Measurements from ENCODE around the gene REV3L. TPM values are rescaled to one million over a fixed set of nuclear protein-coding genes. Genes with fewer than 3 reads are reported as not detected.

The REV3L gene
- total and polyA plus RNA-seq, 2 donors (not counting 1 experiment from before 2014, with no cell fraction given) = 4.7 to 37.9 TPM

DNA sequence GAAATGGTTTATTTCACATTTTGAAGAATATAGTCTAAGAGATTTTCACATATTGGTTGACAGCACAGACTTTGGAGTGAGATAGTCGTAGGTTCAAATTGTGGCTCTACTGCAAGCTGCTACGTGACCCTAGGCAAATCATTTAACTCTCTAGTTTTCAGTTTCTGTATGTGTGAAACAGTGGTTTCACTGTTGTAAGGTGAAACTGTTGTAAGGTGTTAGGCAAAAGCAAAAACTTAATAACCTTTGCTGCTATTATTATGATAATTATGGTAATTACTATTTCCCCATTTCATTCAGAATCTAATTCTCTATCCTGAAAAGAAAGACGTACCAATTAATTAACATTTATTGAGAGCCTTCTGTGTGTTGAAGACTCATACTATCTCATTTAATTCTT is 144.2 kb downstream of the REV3L start:
- no peak overlapping the region for H3K4me2 ChIP-seq (replicated peaks; ENCODE audit: low read depth, low read length, poor library complexity, severe bottlenecking)
- no peak overlapping the region for H3K4me3 Mint-ChIP-seq
- no peaks in the 10 kb centered on the region for H3K9me3 ChIP-seq (ENCODE audit: control extremely low read depth in 1 of 3, control insufficient read depth in 2 of 3, insufficient read depth in 1 of 3, low read length in 2 of 3)
- ATAC-seq (ENCODE audit: low read depth) (no peak), DNase-seq (peak; percentile 4)
- peaks cover 2% of the 10 kb centered on the region for H3K4me1 Mint-ChIP-seq
- no peaks in the 10 kb centered on the region for H3K27me3 Mint-ChIP-seq
- H3K27ac ChIP-seq (ENCODE audit: low read length in 2 of 2) = no peak overlapping the region
- H4K20me1 ChIP-seq (ENCODE audit: control insufficient read depth, insufficient read depth, low read length, poor library complexity, severe bottlenecking) = no peaks in the 10 kb centered on the region
- peaks cover 0 to 10% of the 10 kb centered on the region in 2 experiments for H3K36me3 ChIP-seq (replicated peaks in 1 of 2; ENCODE audit: control extremely low read depth in 1 of 2, control insufficient read depth in 1 of 2, extremely low read depth in 1 of 2, insufficient read depth in 2 of 2, low read length in 1 of 2)
- no peak overlapping the region for H3K27ac Mint-ChIP-seq
- H3K4me3 ChIP-seq (ENCODE audit: control extremely low read depth in 1 of 5, extremely low read depth in 1 of 5, insufficient read depth in 1 of 5, low read depth in 2 of 5, low read length in 4 of 5) = no peak overlapping the region
- intact Hi-C loops (cut with micrococcal nuclease) = no loop called here
- TF ChIP-seq EZH2 (IDR thresholded peaks at IDR 0.05; ENCODE audit: borderline replicate concordance, insufficient read depth, low read depth, low read length, poor library complexity, severe bottlenecking) (no peak), CTCF (IDR thresholded peaks at IDR 0.05) (no peak)
- H3K79me2 ChIP-seq (ENCODE audit: control insufficient read depth, insufficient read depth, low read length) = no peaks in the 10 kb centered on the region
- no peaks in the 10 kb centered on the region for H3K4me1 ChIP-seq (ENCODE audit: control insufficient read depth in 2 of 2, insufficient read depth in 2 of 2, low read length in 2 of 2)
- ChIA-PET CTCF (no interaction called here), POLR2A (no interaction called here)
- H3K9ac ChIP-seq (ENCODE audit: low read length) = no peak overlapping the region
- no peaks in the 10 kb centered on the region for H3K27me3 ChIP-seq (replicated peaks in 1 of 4; ENCODE audit: control extremely low read depth in 1 of 4, control insufficient read depth in 3 of 4, insufficient read depth in 4 of 4, low read length in 3 of 4)
- no peaks in the 10 kb centered on the region for H3K9me3 Mint-ChIP-seq (ENCODE audit: insufficient read depth)
- WGBS (ENCODE audit: insufficient coverage) = no CpG with 5 or more reads among the region's 3 CpGs
- H2AFZ ChIP-seq (ENCODE audit: insufficient read depth, low read depth, low read length, poor library complexity, severe bottlenecking) = no peak overlapping the region

- H2AFZ ChIP-seq (ENCODE audit: insufficient read depth, low read depth, low read length, poor library complexity, severe bottlenecking) = no peak overlapping the region
- H3K4me3 ChIP-seq (ENCODE audit: control extremely low read depth in 1 of 5, extremely low read depth in 1 of 5, insufficient read depth in 1 of 5, low read depth in 2 of 5, low read length in 4 of 5) = no peak overlapping the region
- H3K4me1 ChIP-seq (ENCODE audit: control insufficient read depth in 2 of 2, insufficient read depth in 2 of 2, low read length in 2 of 2) = no peaks in the 10 kb centered on the region
- H3K79me2 ChIP-seq (ENCODE audit: control insufficient read depth, insufficient read depth, low read length) = no peaks in the 10 kb centered on the region
- Mint-ChIP-seq H3K9me3 (ENCODE audit: insufficient read depth) (no peaks in the 10 kb centered on the region), H3K4me3 (no peak overlapping the region), H3K27ac (no peak overlapping the region), H3K27me3 (no peaks in the 10 kb centered on the region), H3K4me1 (peaks cover 2% of the 10 kb centered on the region)
- no peaks in the 10 kb centered on the region for H3K27me3 ChIP-seq (replicated peaks in 1 of 4; ENCODE audit: control extremely low read depth in 1 of 4, control insufficient read depth in 3 of 4, insufficient read depth in 4 of 4, low read length in 3 of 4)
- no peak for TF ChIP-seq EZH2 (IDR thresholded peaks at IDR 0.05; ENCODE audit: borderline replicate concordance, insufficient read depth, low read depth, low read length, poor library complexity, severe bottlenecking)
- no peak for TF ChIP-seq CTCF (IDR thresholded peaks at IDR 0.05)
- no peak overlapping the region for H3K9ac ChIP-seq (ENCODE audit: low read length)
- no peaks in the 10 kb centered on the region for H4K20me1 ChIP-seq (ENCODE audit: control insufficient read depth, insufficient read depth, low read length, poor library complexity, severe bottlenecking)
- ChIA-PET POLR2A (no interaction called here), CTCF (interaction anchor here (1.3 kb wide), 1 partner anchor 141 kb away, joined by 3 read pairs; no protein-coding TSS in a partner anchor)
- intact Hi-C loops (cut with micrococcal nuclease) = no loop called here
- H3K36me3 ChIP-seq (replicated peaks in 1 of 2; ENCODE audit: control extremely low read depth in 1 of 2, control insufficient read depth in 1 of 2, extremely low read depth in 1 of 2, insufficient read depth in 2 of 2, low read length in 1 of 2) = peaks cover 3 to 14% of the 10 kb centered on the region in 2 experiments
- no peaks in the 10 kb centered on the region for H3K9me3 ChIP-seq (ENCODE audit: control extremely low read depth in 1 of 3, control insufficient read depth in 2 of 3, insufficient read depth in 1 of 3, low read length in 2 of 3)
- ATAC-seq (ENCODE audit: low read depth) = no peak
- H3K4me2 ChIP-seq (replicated peaks; ENCODE audit: low read depth, low read length, poor library complexity, severe bottlenecking) = no peak overlapping the region
- H3K27ac ChIP-seq (ENCODE audit: low read length in 2 of 2) = no peak overlapping the region
- WGBS (ENCODE audit: insufficient coverage) = no CpG with 5 or more reads among the region's 1 CpG
- DNase-seq = no peak
Measured at GRCh38 chr6:111337829-111338236, 145.2 kb downstream of the REV3L start.
